HG02623 (cell line): Measurements from ENCODE around the gene DDX51.
"Not testable (repeated sequence)": the region's sequence is repeated elsewhere in the genome, so short reads cannot be mapped to it uniquely, and the experiment has no call there.

ENCODE experiments used
- ATAC-seq: cut with Tn5 transposase; IDR thresholded peaks from one replicate; pipeline ENCODE4 v1.9.1; 2021; ENCODE audit warnings: moderate library complexity; ENCODE audit not compliant: unreplicated experiment

Gene DDX51

GRCh38 chr12:132155771-132156572 is 11.9 kb upstream of the DDX51 start:
- no peak for ATAC-seq

- no peak for ATAC-seq
Measured at GRCh38 chr12:132154941-132155770, 11.0 kb upstream of the DDX51 start.

DNA sequence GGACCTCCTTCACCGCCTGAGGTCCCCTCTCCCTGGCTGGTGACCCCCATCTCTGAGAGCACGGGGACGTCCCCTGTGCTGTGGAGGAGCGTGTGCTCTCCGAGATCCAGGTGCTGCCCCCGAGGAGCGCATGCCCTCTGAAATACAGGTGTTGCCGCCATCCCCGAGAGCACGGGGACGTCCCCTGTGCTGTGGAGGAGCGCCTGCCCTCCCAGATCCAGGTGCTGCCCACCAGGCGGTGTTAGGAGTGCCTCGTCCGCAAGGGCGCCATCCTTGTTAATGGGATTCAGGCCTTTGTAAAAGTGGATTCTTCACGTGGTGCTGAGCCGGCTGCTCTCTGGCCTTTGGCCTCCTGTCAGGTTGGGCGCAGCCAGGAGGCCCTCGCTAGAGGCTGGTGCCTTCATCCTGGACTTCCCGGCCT is 10.2 kb upstream of the DDX51 start:
- ATAC-seq = no peak

DNA sequence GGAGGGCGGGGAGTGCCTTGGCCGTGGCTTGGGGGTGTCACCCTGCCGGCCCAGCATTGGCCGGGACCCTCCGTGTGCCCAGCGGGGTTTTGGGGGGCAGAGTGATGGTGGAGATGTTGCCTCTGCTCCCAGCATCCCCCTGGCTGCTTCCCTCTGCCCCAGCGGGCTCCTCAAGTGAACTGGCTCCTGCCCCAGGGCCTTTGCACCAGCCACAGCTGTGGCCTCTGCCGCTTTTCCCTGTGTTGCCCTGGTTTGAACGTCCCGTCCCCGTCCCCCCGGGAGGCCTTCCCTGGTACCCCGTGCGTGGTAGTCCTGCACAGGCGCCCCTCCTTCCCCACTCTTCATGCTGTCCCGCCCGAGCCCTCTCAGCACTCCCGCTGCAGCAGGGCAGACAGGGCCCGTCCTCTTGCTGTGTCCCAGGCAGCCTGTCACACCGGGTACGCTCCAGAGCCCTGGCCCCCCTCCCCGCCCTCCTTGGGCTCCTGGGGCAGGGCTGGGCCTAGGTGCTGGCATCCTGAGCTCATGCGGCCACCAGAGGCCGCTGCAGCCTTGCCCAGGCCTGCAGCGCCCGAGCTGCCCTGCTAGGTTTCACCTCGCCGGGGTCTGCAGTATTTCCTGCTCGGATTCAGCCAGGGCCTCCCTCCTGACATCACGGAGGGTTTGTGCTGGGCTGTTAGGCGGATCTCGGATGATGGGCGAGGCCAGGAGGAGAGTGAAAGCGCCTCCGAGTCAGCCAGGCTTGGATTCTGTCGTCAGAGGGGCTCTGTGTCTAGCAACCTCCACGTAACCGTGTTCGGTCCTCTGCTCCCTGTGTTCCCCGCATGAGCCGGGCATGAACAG is 9.6 kb upstream of the DDX51 start:
- peak; percentile 63 for ATAC-seq

DNA sequence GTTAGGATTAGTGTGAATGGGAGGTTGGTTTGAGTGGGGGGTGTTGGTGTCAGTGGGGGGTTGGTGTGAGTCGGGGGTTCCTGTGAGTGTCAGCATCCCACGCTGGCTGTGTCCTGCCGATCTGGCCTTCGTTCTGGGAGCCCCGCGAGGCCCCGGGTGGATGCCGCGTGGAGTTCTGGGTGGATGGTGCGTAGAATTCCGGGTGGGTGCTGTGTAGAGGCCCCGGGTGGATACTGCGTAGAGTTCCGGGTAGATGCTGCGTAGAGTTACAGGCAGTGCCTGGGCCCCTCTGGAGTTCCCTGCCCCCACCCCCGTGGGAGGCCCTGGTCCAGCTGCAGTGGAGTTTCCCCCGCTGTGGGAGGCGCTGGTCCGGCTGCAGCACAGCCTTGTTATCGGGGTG is 8.8 kb upstream of the DDX51 start:
- no peak for ATAC-seq

- no peak for ATAC-seq
Measured at GRCh38 chr12:132152411-132152821, 8.3 kb upstream of the DDX51 start.

DNA sequence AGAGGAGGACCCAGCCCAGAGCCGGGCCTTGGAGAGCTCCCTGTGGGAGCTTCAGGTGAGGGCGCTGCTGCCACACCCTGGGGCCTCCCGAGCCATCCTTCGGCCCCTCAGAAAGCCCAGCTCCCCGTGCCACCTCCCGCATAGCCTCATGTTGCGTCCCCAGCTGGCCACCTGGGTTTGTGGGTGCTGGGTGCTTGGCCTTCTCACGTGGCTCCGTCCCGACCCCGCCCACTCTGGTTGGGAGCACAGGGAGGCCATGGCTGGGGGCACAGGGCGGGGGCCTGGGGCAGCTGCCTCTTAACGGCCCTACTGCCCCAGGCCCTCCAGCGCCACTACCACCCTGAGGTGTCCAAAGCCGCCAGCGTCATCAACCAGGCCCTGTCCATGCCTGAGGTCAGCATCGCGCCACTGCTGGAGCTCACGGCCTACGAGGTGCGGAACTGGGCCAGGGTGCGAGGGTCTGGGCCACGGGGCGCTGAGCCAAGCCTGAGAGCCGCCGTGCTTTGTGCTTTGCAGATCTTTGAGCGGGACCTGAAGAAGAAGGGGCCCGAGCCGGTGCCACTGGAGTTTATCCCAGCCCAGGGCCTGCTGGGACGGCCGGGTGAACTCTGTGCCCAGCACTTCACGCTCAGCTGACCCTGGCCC is 7.8 kb upstream of the DDX51 start:
- no peak for ATAC-seq

DNA sequence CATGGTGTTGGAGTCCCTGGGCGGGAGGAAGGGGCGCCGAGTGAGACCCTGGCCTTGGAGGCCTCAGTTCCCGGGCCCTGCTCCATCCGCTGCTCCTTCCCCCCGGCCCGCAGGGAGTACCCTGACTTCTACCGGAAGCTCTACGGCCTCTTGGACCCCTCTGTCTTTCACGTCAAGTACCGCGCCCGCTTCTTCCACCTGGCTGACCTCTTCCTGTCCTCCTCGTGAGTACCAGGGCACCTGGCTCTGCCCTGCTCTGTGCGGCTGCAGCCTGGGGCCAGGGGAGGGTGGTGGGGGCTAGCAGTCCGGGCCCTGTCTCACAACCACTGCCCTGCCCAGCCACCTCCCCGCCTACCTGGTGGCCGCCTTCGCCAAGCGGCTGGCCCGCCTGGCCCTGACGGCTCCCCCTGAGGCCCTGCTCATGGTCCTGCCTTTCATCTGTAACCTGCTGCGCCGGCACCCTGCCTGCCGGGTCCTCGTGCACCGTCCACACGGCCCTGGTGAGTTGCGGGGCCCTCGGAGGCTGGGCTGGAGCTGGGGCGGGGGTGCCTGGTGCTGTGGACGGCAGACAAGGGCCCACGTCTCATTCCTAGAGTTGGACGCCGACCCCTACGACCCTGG is 7.1 kb upstream of the DDX51 start:
- ATAC-seq = no peak

- ATAC-seq = no peak
Measured at GRCh38 chr12:132150780-132151144, 6.6 kb upstream of the DDX51 start.

DNA sequence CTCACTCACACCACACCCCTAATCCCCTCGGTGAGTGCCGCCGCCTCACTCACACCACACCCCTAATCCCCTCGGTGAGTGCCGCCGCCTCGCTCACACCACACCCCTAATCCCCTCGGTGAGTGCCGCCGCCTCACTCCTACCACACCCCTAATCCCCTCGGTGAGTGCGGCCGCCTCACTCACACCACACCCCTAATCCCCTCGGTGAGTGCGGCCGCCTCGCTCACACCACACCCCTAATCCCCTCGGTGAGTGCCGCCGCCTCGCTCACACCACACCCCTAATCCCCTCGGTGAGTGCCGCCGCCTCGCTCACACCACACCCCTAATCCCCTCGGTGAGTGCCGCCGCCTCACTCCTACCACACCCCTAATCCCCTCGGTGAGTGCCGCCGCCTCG is 5.4 kb upstream of the DDX51 start:
- not testable (repeated sequence) for ATAC-seq

DNA sequence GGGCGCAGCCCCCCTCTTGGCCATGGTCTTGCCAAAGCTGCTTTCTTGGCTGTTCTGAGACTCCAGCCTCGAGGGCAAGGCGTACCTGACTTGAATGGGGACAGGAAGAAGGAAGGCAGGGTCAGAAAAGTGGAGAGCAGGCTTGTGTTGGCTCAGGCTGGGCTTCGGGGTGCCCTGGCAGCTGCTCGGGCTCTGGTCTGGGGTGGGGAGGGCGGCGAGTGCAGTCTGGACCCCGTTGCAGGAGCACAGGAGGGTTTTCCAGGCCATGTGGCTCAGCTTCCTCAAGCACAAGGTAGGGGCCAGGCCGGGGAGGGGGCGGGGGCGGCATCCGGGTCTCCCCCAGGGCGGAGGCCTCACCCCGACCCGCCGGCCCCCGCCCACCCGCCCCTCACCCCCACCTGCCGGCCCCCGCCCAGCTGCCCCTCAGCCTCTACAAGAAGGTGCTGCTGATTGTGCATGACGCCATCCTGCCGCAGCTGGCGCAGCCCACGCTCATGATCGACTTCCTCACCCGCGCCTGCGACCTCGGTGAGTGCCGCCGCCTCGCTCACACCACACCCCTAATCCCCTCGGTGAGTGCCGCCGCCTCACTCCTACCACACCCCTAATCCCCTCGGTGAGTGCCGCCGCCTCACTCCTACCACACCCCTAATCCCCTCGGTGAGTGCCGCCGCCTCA is 4.4 kb upstream of the DDX51 start:
- ATAC-seq = no peak

- ATAC-seq = no peak
Measured at GRCh38 chr12:132147423-132148367, 3.6 kb upstream of the DDX51 start.

DNA sequence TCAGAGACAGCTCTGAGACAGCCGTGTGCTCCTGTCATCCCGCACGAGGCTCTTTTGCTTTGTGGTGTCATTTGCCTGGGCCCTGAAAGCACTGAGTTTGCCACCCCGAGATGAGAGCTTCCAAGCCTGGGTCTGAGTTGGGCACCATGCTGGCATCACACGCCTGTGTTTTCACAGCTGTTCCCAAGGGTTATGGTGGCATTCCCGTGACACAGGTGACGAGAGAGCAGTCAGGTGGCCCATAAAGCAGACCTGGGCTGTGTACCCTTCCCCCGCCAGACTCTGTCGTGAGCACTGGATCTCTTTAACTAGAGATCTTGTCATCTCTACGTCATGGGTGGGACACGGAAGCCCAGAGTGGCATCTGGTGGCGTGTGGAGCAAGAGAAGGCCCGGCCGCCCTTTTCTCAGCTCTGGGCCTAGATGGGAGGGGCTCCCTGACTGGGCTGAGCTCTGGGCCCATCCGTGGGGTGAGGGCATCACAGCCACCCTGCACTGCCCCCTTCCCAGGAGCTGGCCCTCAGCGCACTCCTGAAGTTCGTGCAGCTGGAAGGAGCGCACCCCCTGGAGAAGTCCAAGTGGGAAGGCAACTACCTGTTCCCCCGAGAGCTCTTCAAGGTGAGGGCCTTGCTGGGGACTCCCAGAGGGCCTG is 2.8 kb upstream of the DDX51 start:
- ATAC-seq = no peak

GRCh38 chr12:132146098-132146497 is 2.0 kb upstream of the DDX51 start:
- no peak for ATAC-seq

GRCh38 chr12:132145334-132145733 is 1.2 kb upstream of the DDX51 start:
- no peak for ATAC-seq

DNA sequence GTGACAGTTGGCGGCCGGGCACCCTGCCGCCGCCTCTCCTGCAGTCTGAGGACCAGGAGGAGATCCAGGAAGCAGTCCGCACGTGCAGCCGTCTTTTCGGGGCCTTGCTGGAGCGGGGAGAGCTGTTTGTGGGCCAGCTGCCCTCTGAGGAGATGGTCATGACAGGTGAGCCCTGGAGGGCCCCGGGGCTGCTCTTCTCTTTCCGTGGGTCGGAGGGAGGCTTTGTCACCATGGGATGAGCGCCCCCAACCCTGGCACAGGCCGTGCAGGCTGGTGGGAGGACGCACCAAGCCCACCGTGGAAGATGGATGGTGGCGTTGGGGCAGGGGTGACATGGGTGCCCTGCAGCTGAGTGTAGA is 670 bp upstream of the DDX51 start:
- no peak for ATAC-seq

GRCh38 chr12:132143336-132144071 is 615 bp downstream of the DDX51 start:
- peak; percentile 19 for ATAC-seq
